H1 (cell line): ENCODE results near the gene ZDHHC1. TPM values are rescaled to one million over a fixed set of nuclear protein-coding genes. Genes with fewer than 3 reads are reported as not detected.

Experiments
- CTCF ChIA-PET: fragments of 300-600 bp; sonication (Branson Sonifier 250); formaldehyde crosslinking; loops from one replicate; lab custom pipeline; 2021; ENCODE audit not compliant: partially characterized antibody; lab: Charles Lee
- POLR2A ChIA-PET: fragments of 300-600 bp; sonication (Branson Sonifier 250); formaldehyde crosslinking; loops from one replicate; lab custom pipeline; 2021; ENCODE audit warnings: inconsistent platforms; ENCODE audit not compliant: partially characterized antibody; lab: Charles Lee
- DNase-seq, 2 experiments: peaks; one replicate each; pipeline versions ENCODE4 v3.0.0 to v3.0.0-alpha.2; 2010 to 2022; ENCODE audit warnings: low spot score in 2 of 2, low read depth in 1 of 2, mixed read lengths in 1 of 2
- FAIRE-seq: peaks from 2 replicates; lab custom pipeline; 2011; peaks lifted over from hg19 to GRCh38; lab: Jason Lieb, UNC
- H2AFZ ChIP-seq: 2 replicates; pipeline ENCODE4 v1.8.1; 2012; ENCODE audit warnings: low read length, inconsistent platforms
- H2AK5ac ChIP-seq: 2 replicates; pipeline ENCODE4 v1.6.1; 2013; ENCODE audit warnings: low read depth, low read length
- H2BK120ac ChIP-seq: replicated peaks from 2 replicates; pipeline ENCODE3; 2013; ENCODE audit warnings: low read depth, low read length, inconsistent platforms
- H2BK12ac ChIP-seq: 2 replicates; pipeline ENCODE4 v1.6.1; 2013; ENCODE audit warnings: low read depth, low read length
- H2BK15ac ChIP-seq: 2 replicates; pipeline ENCODE4 v1.6.1; 2013; ENCODE audit warnings: low read length
- H2BK20ac ChIP-seq: 2 replicates; pipeline ENCODE4 v1.6.1; 2013; ENCODE audit warnings: low read length
- H2BK5ac ChIP-seq: 2 replicates; pipeline ENCODE4 v1.6.1; 2013; ENCODE audit warnings: low read depth, low read length
- H3K14ac ChIP-seq: 2 replicates; pipeline ENCODE4 v1.6.1; 2013; ENCODE audit warnings: inconsistent platforms; ENCODE audit not compliant: insufficient read length
- H3K18ac ChIP-seq: 2 replicates; pipeline ENCODE4 v1.6.1; 2013; ENCODE audit warnings: low read length; ENCODE audit errors: extremely low read depth
- H3K23ac ChIP-seq: 2 replicates; pipeline ENCODE4 v1.6.1; 2013; ENCODE audit warnings: inconsistent platforms; ENCODE audit not compliant: insufficient read length
- H3K23me2 ChIP-seq: 2 replicates; pipeline ENCODE4 v1.6.1; 2013; ENCODE audit warnings: low read depth, low read length
- H3K27ac ChIP-seq: 2 replicates; pipeline ENCODE4 v1.6.1; 2011; ENCODE audit warnings: low read depth, low read length, inconsistent platforms
- H3K27me3 ChIP-seq, 4 experiments: replicated peaks in 1 of 4; 1 replicate in 1 of 4; 2 replicates in 3 of 4; pipeline versions ENCODE4 v1.6.1 to v1.8.1; 2011 to 2013; ENCODE audit warnings: low read length in 3 of 4, mild to moderate bottlenecking in 3 of 4, inconsistent platforms in 2 of 4, mixed read lengths in 2 of 4, moderate library complexity in 1 of 4; ENCODE audit not compliant: control insufficient read depth in 3 of 4, insufficient read depth in 3 of 4; ENCODE audit errors: extremely low read depth in 1 of 4
- H3K36me3 ChIP-seq, 4 experiments: 2 replicates each; pipeline versions ENCODE4 v1.6.1 to v1.8.1; 2011 to 2013; ENCODE audit warnings: mild to moderate bottlenecking in 4 of 4, low read length in 3 of 4, moderate library complexity in 2 of 4, control low read depth in 1 of 4, inconsistent platforms in 1 of 4; ENCODE audit not compliant: insufficient read depth in 4 of 4, control insufficient read depth in 2 of 4
- H3K4ac ChIP-seq: replicated peaks from 2 replicates; pipeline ENCODE3; 2013; ENCODE audit warnings: low read length, low read depth, mixed read lengths, inconsistent platforms; ENCODE audit not compliant: insufficient read length
- H3K4me1 ChIP-seq, 4 experiments: replicated peaks in 1 of 4; 1 replicate in 1 of 4; 2 replicates in 3 of 4; pipeline versions ENCODE4 v1.6.1 to v1.8.1; 2011 to 2013; ENCODE audit warnings: low read length in 3 of 4, inconsistent platforms in 2 of 4, mixed read lengths in 1 of 4; ENCODE audit not compliant: insufficient read depth in 4 of 4, control insufficient read depth in 3 of 4
- H3K4me2 ChIP-seq, 2 experiments: 2 replicates each; pipeline versions ENCODE4 v1.6.1 to v1.8.1; 2011 to 2013; ENCODE audit warnings: low read depth in 2 of 2, low read length in 2 of 2, control low read depth in 1 of 2, inconsistent platforms in 1 of 2, mild to moderate bottlenecking in 1 of 2; ENCODE audit not compliant: insufficient read depth in 1 of 2
- H3K4me3 ChIP-seq, 4 experiments: fragments of 200-600, 300-600 bp in 1 of 4; sonication (generic), shearing (Covaris generic), sonication (Bioruptor Twin) in 1 of 4; 2 replicates each; pipeline versions ENCODE4 v1.5.1 to v1.8.1; 2011 to 2016; ENCODE audit warnings: low read length in 4 of 4, low read depth in 3 of 4, control low read depth in 2 of 4, inconsistent platforms in 2 of 4, mild to moderate bottlenecking in 2 of 4, mixed read lengths in 1 of 4, moderate library complexity in 1 of 4; ENCODE audit not compliant: insufficient read depth in 2 of 4; ENCODE audit errors: extremely low read depth in 1 of 4
- H3K56ac ChIP-seq: replicated peaks from 2 replicates; pipeline ENCODE3; 2013; ENCODE audit warnings: low read depth, mild to moderate bottlenecking, mixed read lengths, low read length, inconsistent platforms; ENCODE audit not compliant: insufficient read length
- H3K79me1 ChIP-seq: 2 replicates; pipeline ENCODE4 v1.6.1; 2013; ENCODE audit warnings: low read depth, low read length, control low read depth
- H3K79me2 ChIP-seq, 2 experiments: 2 replicates each; pipeline versions ENCODE4 v1.6.1 to v1.8.1; 2012 to 2013; ENCODE audit warnings: low read length in 2 of 2, mild to moderate bottlenecking in 2 of 2, inconsistent platforms in 1 of 2; ENCODE audit not compliant: insufficient read depth in 2 of 2, control insufficient read depth in 1 of 2
- H3K9ac ChIP-seq, 4 experiments: replicated peaks in 1 of 4; 1 replicate in 1 of 4; 2 replicates in 3 of 4; pipeline versions ENCODE4 v1.6.1 to v1.8.1; 2011 to 2013; ENCODE audit warnings: low read depth in 3 of 4, low read length in 3 of 4, control low read depth in 2 of 4, mild to moderate bottlenecking in 2 of 4, moderate library complexity in 2 of 4, inconsistent platforms in 1 of 4; ENCODE audit errors: extremely low read depth in 1 of 4
- H3K9me3 ChIP-seq, 2 experiments: 2 replicates each; pipeline versions ENCODE4 v1.6.1 to v1.8.1; 2012 to 2013; ENCODE audit warnings: mild to moderate bottlenecking in 2 of 2, moderate library complexity in 2 of 2, control low read depth in 1 of 2, inconsistent platforms in 1 of 2, low read depth in 1 of 2, low read length in 1 of 2, mixed read lengths in 1 of 2; ENCODE audit not compliant: insufficient read depth in 2 of 2
- H4K20me1 ChIP-seq, 2 experiments: replicated peaks in 1 of 2; 2 replicates each; pipeline versions ENCODE3 to v1.8.1; 2011 to 2013; ENCODE audit warnings: inconsistent platforms in 2 of 2, low read length in 2 of 2, mild to moderate bottlenecking in 1 of 2; ENCODE audit not compliant: insufficient read depth in 2 of 2, control insufficient read depth in 1 of 2
- H4K5ac ChIP-seq: 2 replicates; pipeline ENCODE4 v1.6.1; 2013; ENCODE audit warnings: low read length, low read depth, mixed read lengths, inconsistent platforms; ENCODE audit not compliant: insufficient read length
- H4K8ac ChIP-seq: 2 replicates; pipeline ENCODE4 v1.8.0; 2013; ENCODE audit warnings: mild to moderate bottlenecking, moderate library complexity, low read length, inconsistent platforms; ENCODE audit not compliant: insufficient read depth; ENCODE audit errors: extremely low read depth
- H4K91ac ChIP-seq: replicated peaks from 2 replicates; pipeline ENCODE3; 2013; ENCODE audit warnings: low read length, mixed read lengths, inconsistent platforms; ENCODE audit not compliant: insufficient read length
- ASH2L ChIP-seq: fragments of 200-600, 300-600 bp; sonication (generic); IDR thresholded peaks from one replicate; pipeline ENCODE4 v1.7.1; 2017; ENCODE audit warnings: low read length
- CHD2 ChIP-seq: IDR thresholded peaks from 2 replicates; pipeline ENCODE4 v1.6.1; 2012; ENCODE audit warnings: low read length, improper control_type of control experiment
- EZH2 ChIP-seq: fragments of 200-600 bp; sonication (generic); IDR thresholded peaks from 2 replicates; pipeline ENCODE4 v1.7.1; 2012; ENCODE audit warnings: low read depth, mild to moderate bottlenecking, moderate library complexity, low read length, inconsistent platforms; ENCODE audit not compliant: severe bottlenecking
- HDAC6 ChIP-seq: IDR thresholded peaks from one replicate; pipeline ENCODE4 v1.7.1; 2012; ENCODE audit warnings: low read depth, mild to moderate bottlenecking, inconsistent platforms, low read length, moderate library complexity
- KDM5A ChIP-seq: fragments of 200-600 bp; IDR thresholded peaks from 2 replicates; pipeline ENCODE4 v1.7.1; 2012; ENCODE audit warnings: mild to moderate bottlenecking, low read length, inconsistent platforms, mixed read lengths
- MAFK ChIP-seq: IDR thresholded peaks from 2 replicates; pipeline ENCODE4 v1.6.1; 2012; ENCODE audit warnings: low read depth, mild to moderate bottlenecking, improper control_type of control experiment, low read length
- MAX ChIP-seq: IDR thresholded peaks from 2 replicates; pipeline ENCODE4 v1.6.1; 2012; ENCODE audit warnings: inconsistent platforms
- POLR2AphosphoS5 ChIP-seq: IDR thresholded peaks from 2 replicates; pipeline ENCODE4 v1.6.1; 2011; ENCODE audit warnings: low read depth, low read length
- RAD21 ChIP-seq, 2 experiments: IDR thresholded peaks in 1 of 2; conservative IDR thresholded peaks in 1 of 2; 2 replicates each; pipeline ENCODE4 v1.6.1; 2011; ENCODE audit warnings: low read depth in 2 of 2, low read length in 2 of 2, improper control_type of control experiment in 1 of 2, inconsistent platforms in 1 of 2, mild to moderate bottlenecking in 1 of 2, moderate library complexity in 1 of 2
- SIRT6 ChIP-seq: IDR thresholded peaks from one replicate; pipeline ENCODE4 v1.7.1; 2012; ENCODE audit warnings: low read length, inconsistent platforms
- SP4 ChIP-seq: IDR thresholded peaks from 2 replicates; pipeline ENCODE4 v1.6.1; 2012; ENCODE audit warnings: low read length, inconsistent platforms
- SRF ChIP-seq: IDR thresholded peaks from 2 replicates; pipeline ENCODE4 v1.6.1; 2011; ENCODE audit warnings: mild to moderate bottlenecking, low read depth, low read length, moderate library complexity
- TAF7 ChIP-seq: optimal IDR thresholded peaks from 2 replicates; pipeline ENCODE3; 2011; ENCODE audit warnings: low read depth, mild to moderate bottlenecking, inconsistent platforms, low read length, moderate library complexity, borderline replicate concordance
- TCF12 ChIP-seq: IDR thresholded peaks from 2 replicates; pipeline ENCODE4 v1.6.1; 2011; ENCODE audit warnings: low read depth, mild to moderate bottlenecking, low read length
- ZNF274 ChIP-seq: IDR thresholded peaks from 2 replicates; pipeline ENCODE4 v1.7.0; 2012; ENCODE audit warnings: low read length, borderline replicate concordance; ENCODE audit errors: extremely low read depth
- WGBS, 2 experiments: shearing (Covaris generic) in 1 of 2; methylation state at CpG; one replicate each; pipeline versions ENCODE4 v1.1.6 to v1.1.7; 2013 to 2015; ENCODE audit warnings: low lambda C conversion rate in 2 of 2, mixed read lengths in 2 of 2, inconsistent platforms in 1 of 2, low coverage in 1 of 2, missing lambda C conversion rate in 1 of 2; ENCODE audit not compliant: insufficient replicate concordance in 2 of 2, insufficient coverage in 1 of 2, insufficient read length in 1 of 2; ENCODE audit errors: extremely low coverage in 1 of 2, missing lambda C conversion rate in 1 of 2; 5-methylcytosine and 5-hydroxymethylcytosine counted together
- polyA plus RNA-seq, 7 experiments: library from polyadenylated mRNA; depleted of rRNA in 3 of 7; stranded (reverse) in 5 of 7; unstranded in 2 of 7; fragments of >200 nt in 5 of 7; fragments of 200-250 nt in 2 of 7; gene quantifications; 1 replicate in 5 of 7; 2 replicates in 1 of 7; 4 replicates in 1 of 7; pipeline versions ENCODE4 v1.2.1 to v1.2.3, GENCODE V29; 2011 to 2013; ENCODE audit warnings: missing spikeins in 2 of 7, mixed read lengths in 2 of 7
- total RNA-seq: library from RNA; stranded (reverse); fragmentation: NEBNext Ultra II Directional; extraction: Animal tissue kit (Norgen Biotek cat#: 25700); gene quantifications from 2 replicates; pipeline ENCODE4 v1.2.1, GENCODE V29; 2021

Gene ZDHHC1
- total and polyA plus RNA-seq, 2 of the 8 experiments (the other 6 are each of a cell fraction or from before 2014, with no cell fraction given) = 3.1 to 4.9 TPM

- H3K4ac ChIP-seq = no peak overlapping the region
- FAIRE-seq = no peak
- no peak overlapping the region for H3K4me2 ChIP-seq
- H2AK5ac ChIP-seq = no peak overlapping the region
- ChIA-PET POLR2A (interaction anchor here (0.8 to 8.5 kb wide), 4 partner anchors 8 to 26 kb away, joined by 3 to 67 read pairs (median 4); partner anchors contain the start of genes HSD11B2 and ZDHHC1), CTCF (interaction anchor here (0.6 to 28.6 kb wide), 11 partner anchors 2 to 200 kb away, joined by 3 to 683 read pairs (median 4); partner anchors contain the start of genes HSD11B2 and TPPP3)
- H3K27me3 ChIP-seq = no peaks in the 10 kb centered on the region
- no peak overlapping the region for H3K9ac ChIP-seq
- peaks cover under 1 to 16% (median 8%) of the 10 kb centered on the region in 4 experiments; a peak in 7 of 8 replicates for H3K36me3 ChIP-seq
- WGBS, 2 experiments = 92% methylated on average over 5 of the region's 5 CpGs; no CpG with 5 or more reads in 1 of the 2 experiments
- H2AFZ ChIP-seq = no peak overlapping the region
- H4K91ac ChIP-seq = no peak overlapping the region
- H3K4me1 ChIP-seq = peaks cover 0 to 8% (median 4%) of the 10 kb centered on the region in 4 experiments; a peak in 5 of 7 replicates
- no peak overlapping the region for H3K23ac ChIP-seq
- no peak overlapping the region for H2BK15ac ChIP-seq
- no peak overlapping the region for H3K18ac ChIP-seq
- no peak overlapping the region for H2BK20ac ChIP-seq
- H3K9me3 ChIP-seq = no peaks in the 10 kb centered on the region
- no peak overlapping the region for H4K8ac ChIP-seq
- no peak overlapping the region; the same call in 1 of the 2 replicates for H2BK5ac ChIP-seq
- DNase-seq = no peak
- no peak overlapping the region for H4K5ac ChIP-seq
- no peak overlapping the region for H3K27ac ChIP-seq
- H3K14ac ChIP-seq = no peak overlapping the region
- no peak overlapping the region for H2BK12ac ChIP-seq
- no peak overlapping the region for H3K56ac ChIP-seq
- no peaks in the 10 kb centered on the region; the same call in none of the 2 replicates for H3K79me1 ChIP-seq
- no peak overlapping the region for H3K4me3 ChIP-seq
- H2BK120ac ChIP-seq = no peak overlapping the region
- peaks cover 0 to 8% of the 10 kb centered on the region in 2 experiments for H4K20me1 ChIP-seq
- no peaks in the 10 kb centered on the region for H3K23me2 ChIP-seq
- no peaks in the 10 kb centered on the region for H3K79me2 ChIP-seq
- TF ChIP-seq CHD2 (no peak), SRF (no peak), SIRT6 (no peak), MAFK (no peak), KDM5A (no peak), POLR2AphosphoS5 (no peak), SP4 (no peak), EZH2 (no peak), RAD21 (IDR thresholded peaks at IDR 0.05 in 1 of 2, conservative IDR thresholded peaks at IDR 0.05 in 1 of 2; ENCODE audit: low read depth in 2 of 2, low read length in 2 of 2) (no peak), ZNF274 (no peak), TAF7 (no peak), TCF12 (no peak), MAX (no peak), ASH2L (no peak), HDAC6 (no peak)
Observed at GRCh38 chr16:67441907-67442306, 25.6 kb upstream of the ZDHHC1 start.
